Activated T-helper 1 cell treated with anti-CD3 and anti-CD28 coated beads, Interleukin-12 subunit alpha, Interleukin-12 subunit beta, Interleukin-2, Interleukin-4 antibody, amounts not matched to agents 30 ng/mL and 10 ng/mL and 1 ng/mL, durations not matched to agents 14 hours and 24 hours and 36 hours (primary cell): ENCODE measurements around the gene PEA15. TPM values are rescaled to one million over a fixed set of nuclear protein-coding genes. Genes with fewer than 3 reads are reported as not detected.

ENCODE experiments used
- DNase-seq: peaks from one replicate; pipeline ENCODE4 v3.0.0; 2021; ENCODE audit warnings: low spot score
- H3K27ac Mint-ChIP-seq: one replicate; pipeline ENCODE4 v1.8.0; 2021; ENCODE audit warnings: mild to moderate bottlenecking, mixed read lengths
- H3K27me3 Mint-ChIP-seq: one replicate; pipeline ENCODE4 v1.8.0; 2022; ENCODE audit warnings: mild to moderate bottlenecking, moderate library complexity, mixed read lengths; ENCODE audit not compliant: insufficient read depth
- H3K36me3 Mint-ChIP-seq: one replicate; pipeline ENCODE4 v1.8.0; 2021; ENCODE audit warnings: low read depth, mixed read lengths
- H3K4me1 Mint-ChIP-seq: one replicate; pipeline ENCODE4 v1.8.0; 2021; ENCODE audit warnings: low read depth, mixed read lengths
- H3K4me3 Mint-ChIP-seq: one replicate; pipeline ENCODE4 v1.8.0; 2021; ENCODE audit warnings: mild to moderate bottlenecking, moderate library complexity, mixed read lengths
- H3K9me3 Mint-ChIP-seq: one replicate; pipeline ENCODE4 v1.8.0; 2021; ENCODE audit warnings: mixed read lengths
- intact Hi-C: fragments of 100-400 bp; cut with micrococcal nuclease; formaldehyde crosslinking; loops from one replicate; pipeline ENCODE4 v1.15.1; 2024
- total RNA-seq: library from RNA; stranded (reverse); gene quantifications from 2 replicates; pipeline ENCODE4 v1.2.3, GENCODE V29; 2022

PEA15 gene
- total RNA-seq, 1 donor from 2014 or later: 71.2 TPM

- intact Hi-C loops: no loop called here
- Mint-ChIP-seq H3K4me1 (peaks cover 8% of the 10 kb centered on the region), H3K27me3 (peaks cover 35% of the 10 kb centered on the region), H3K36me3 (no peaks in the 10 kb centered on the region), H3K27ac (no peak overlapping the region), H3K9me3 (no peaks in the 10 kb centered on the region), H3K4me3 (no peak overlapping the region)
- DNase-seq: no peak
These were observed 37.2 kb upstream of the PEA15 start for GRCh38 chr1:160168016-160168415.

GRCh38 chr1:160168609-160169369 is 36.4 kb upstream of the PEA15 start:
- H3K27me3 Mint-ChIP-seq: peaks cover 34% of the 10 kb centered on the region

GRCh38 chr1:160169553-160170399 is 35.4 kb upstream of the PEA15 start:
- no peak for DNase-seq

More at GRCh38 chr1:160168609-160169369, 36.4 kb upstream of the PEA15 start:
- Mint-ChIP-seq H3K4me3 (no peak overlapping the region), H3K9me3 (no peaks in the 10 kb centered on the region), H3K27ac (no peak overlapping the region), H3K4me1 (peaks cover 8% of the 10 kb centered on the region), H3K36me3 (no peaks in the 10 kb centered on the region)
- no peak for DNase-seq
- intact Hi-C loops: no loop called here

GRCh38 chr1:160171354-160171753 is 33.8 kb upstream of the PEA15 start:
- Mint-ChIP-seq H3K36me3 (no peaks in the 10 kb centered on the region), H3K27me3 (peaks cover 24% of the 10 kb centered on the region), H3K4me1 (peaks cover 8% of the 10 kb centered on the region), H3K4me3 (no peak overlapping the region), H3K27ac (no peak overlapping the region), H3K9me3 (no peaks in the 10 kb centered on the region)
- no peak for DNase-seq
- intact Hi-C loops: no loop called here

More at GRCh38 chr1:160169553-160170399, 35.4 kb upstream of the PEA15 start:
- Mint-ChIP-seq H3K36me3 (no peaks in the 10 kb centered on the region), H3K9me3 (no peaks in the 10 kb centered on the region), H3K27me3 (peaks cover 31% of the 10 kb centered on the region), H3K4me1 (peaks cover 8% of the 10 kb centered on the region), H3K4me3 (no peak overlapping the region), H3K27ac (no peak overlapping the region)
- intact Hi-C loops: no loop called here

GRCh38 chr1:160171980-160172379 is 33.2 kb upstream of the PEA15 start:
- no peak for DNase-seq
- no peak overlapping the region for H3K27ac Mint-ChIP-seq
- H3K27me3 Mint-ChIP-seq: peaks cover 24% of the 10 kb centered on the region
- peaks cover 8% of the 10 kb centered on the region for H3K4me1 Mint-ChIP-seq
- intact Hi-C loops: no loop called here
- H3K4me3 Mint-ChIP-seq: no peak overlapping the region
- H3K36me3 Mint-ChIP-seq: no peaks in the 10 kb centered on the region
- no peaks in the 10 kb centered on the region for H3K9me3 Mint-ChIP-seq

GRCh38 chr1:160177231-160177630 is 28.0 kb upstream of the PEA15 start:
- no peaks in the 10 kb centered on the region for H3K36me3 Mint-ChIP-seq
- DNase-seq: no peak
- no peak overlapping the region for H3K27ac Mint-ChIP-seq
- H3K4me3 Mint-ChIP-seq: no peak overlapping the region
- H3K9me3 Mint-ChIP-seq: no peaks in the 10 kb centered on the region
- no peaks in the 10 kb centered on the region for H3K4me1 Mint-ChIP-seq
- H3K27me3 Mint-ChIP-seq: peaks cover 28% of the 10 kb centered on the region
- intact Hi-C loops: no loop called here

GRCh38 chr1:160177667-160178066 is 27.5 kb upstream of the PEA15 start:
- DNase-seq: no peak
- H3K27ac Mint-ChIP-seq: no peak overlapping the region
- no peak overlapping the region for H3K4me3 Mint-ChIP-seq
- H3K4me1 Mint-ChIP-seq: no peaks in the 10 kb centered on the region
- intact Hi-C loops: no loop called here
- no peaks in the 10 kb centered on the region for H3K36me3 Mint-ChIP-seq
- H3K9me3 Mint-ChIP-seq: no peaks in the 10 kb centered on the region
- peaks cover 26% of the 10 kb centered on the region for H3K27me3 Mint-ChIP-seq

- peaks cover 25% of the 10 kb centered on the region for H3K27me3 Mint-ChIP-seq
- H3K4me1 Mint-ChIP-seq: no peaks in the 10 kb centered on the region
- H3K36me3 Mint-ChIP-seq: no peaks in the 10 kb centered on the region
- no peaks in the 10 kb centered on the region for H3K9me3 Mint-ChIP-seq
- H3K4me3 Mint-ChIP-seq: no peak overlapping the region
- intact Hi-C loops: no loop called here
- DNase-seq: no peak
- no peak overlapping the region for H3K27ac Mint-ChIP-seq
These were observed 26.5 kb upstream of the PEA15 start for GRCh38 chr1:160178731-160179130.

GRCh38 chr1:160179336-160179735 is 25.8 kb upstream of the PEA15 start:
- Mint-ChIP-seq H3K4me1 (no peaks in the 10 kb centered on the region), H3K27me3 (peaks cover 23% of the 10 kb centered on the region), H3K36me3 (no peaks in the 10 kb centered on the region), H3K9me3 (no peaks in the 10 kb centered on the region), H3K27ac (no peak overlapping the region), H3K4me3 (no peak overlapping the region)
- intact Hi-C loops: no loop called here
- DNase-seq: no peak

GRCh38 chr1:160186246-160186645 is 18.9 kb upstream of the PEA15 start:
- Mint-ChIP-seq H3K9me3 (no peaks in the 10 kb centered on the region), H3K27me3 (peaks cover 20% of the 10 kb centered on the region), H3K4me1 (no peaks in the 10 kb centered on the region), H3K36me3 (no peaks in the 10 kb centered on the region), H3K27ac (no peak overlapping the region), H3K4me3 (no peak overlapping the region)
- no peak for DNase-seq
- intact Hi-C loops: no loop called here

GRCh38 chr1:160186729-160187128 is 18.5 kb upstream of the PEA15 start:
- no peak for DNase-seq
- Mint-ChIP-seq H3K4me3 (no peak overlapping the region), H3K4me1 (no peaks in the 10 kb centered on the region), H3K36me3 (no peaks in the 10 kb centered on the region), H3K27me3 (peaks cover 15% of the 10 kb centered on the region), H3K27ac (no peak overlapping the region), H3K9me3 (no peaks in the 10 kb centered on the region)
- intact Hi-C loops: no loop called here

- Mint-ChIP-seq H3K4me3 (no peak overlapping the region), H3K9me3 (no peaks in the 10 kb centered on the region), H3K27me3 (peaks cover 12% of the 10 kb centered on the region), H3K36me3 (no peaks in the 10 kb centered on the region), H3K4me1 (no peaks in the 10 kb centered on the region), H3K27ac (no peak overlapping the region)
- no peak for DNase-seq
- intact Hi-C loops: no loop called here
These were observed 17.8 kb upstream of the PEA15 start for GRCh38 chr1:160187407-160187806.

GRCh38 chr1:160188341-160188740 is 16.8 kb upstream of the PEA15 start:
- Mint-ChIP-seq H3K27me3 (peaks cover 8% of the 10 kb centered on the region), H3K27ac (no peak overlapping the region), H3K4me3 (no peak overlapping the region), H3K4me1 (no peaks in the 10 kb centered on the region), H3K9me3 (no peaks in the 10 kb centered on the region), H3K36me3 (no peaks in the 10 kb centered on the region)
- intact Hi-C loops: no loop called here
- no peak for DNase-seq
